ENCODE results near the gene SLCO2A1. TPM values are rescaled to one million over a fixed set of nuclear protein-coding genes. Genes with fewer than 3 reads are reported as not detected.

The SLCO2A1 gene
- polyA plus RNA-seq, 4 donors: 3.9 to 19.7 (median 18.5) TPM

GRCh38 chr3:133935843-133936769 is 93.6 kb downstream of the SLCO2A1 start:
- no peak for DNase-seq (ENCODE audit: low read depth in 4 of 4, low spot score in 3 of 4)

- no peak for DNase-seq (ENCODE audit: low read depth in 4 of 4, low spot score in 3 of 4)
These were observed 94.5 kb downstream of the SLCO2A1 start for GRCh38 chr3:133934996-133935842.

- no peak for DNase-seq (ENCODE audit: low read depth in 4 of 4, low spot score in 3 of 4)
These were observed 95.4 kb downstream of the SLCO2A1 start for GRCh38 chr3:133934073-133934970.

- no peak for DNase-seq (ENCODE audit: low read depth in 4 of 4, low spot score in 3 of 4)
These were observed 96.4 kb downstream of the SLCO2A1 start for GRCh38 chr3:133933097-133934024.

- no peak for DNase-seq (ENCODE audit: low read depth in 4 of 4, low spot score in 3 of 4)
These were observed 97.7 kb downstream of the SLCO2A1 start for GRCh38 chr3:133932009-133932408.

GRCh38 chr3:133931084-133931483 is 98.6 kb downstream of the SLCO2A1 start:
- DNase-seq (ENCODE audit: low read depth in 4 of 4, low spot score in 3 of 4): no peak

- peak in 1 of 4 donors; percentile 56 for DNase-seq (ENCODE audit: low read depth in 4 of 4, low spot score in 3 of 4)
These were observed 99.3 kb downstream of the SLCO2A1 start for GRCh38 chr3:133930341-133930933.

- DNase-seq (ENCODE audit: low read depth in 4 of 4, low spot score in 3 of 4): no peak
These were observed 100.7 kb downstream of the SLCO2A1 start for GRCh38 chr3:133928903-133929607.

- DNase-seq (ENCODE audit: low read depth in 4 of 4, low spot score in 3 of 4): no peak
These were observed 101.4 kb downstream of the SLCO2A1 start for GRCh38 chr3:133928136-133928893.

GRCh38 chr3:133927540-133928066 is 102.1 kb downstream of the SLCO2A1 start:
- no peak for DNase-seq (ENCODE audit: low read depth in 4 of 4, low spot score in 3 of 4)

- no peak for DNase-seq (ENCODE audit: low read depth in 4 of 4, low spot score in 3 of 4)
These were observed 102.8 kb downstream of the SLCO2A1 start for GRCh38 chr3:133926736-133927539.

GRCh38 chr3:133925960-133926735 is 103.6 kb downstream of the SLCO2A1 start:
- no peak for DNase-seq (ENCODE audit: low read depth in 4 of 4, low spot score in 3 of 4)

- no peak for DNase-seq (ENCODE audit: low read depth in 4 of 4, low spot score in 3 of 4)
These were observed 105.7 kb downstream of the SLCO2A1 start for GRCh38 chr3:133924041-133924440.

- no peak for DNase-seq (ENCODE audit: low read depth in 4 of 4, low spot score in 3 of 4)
These were observed 108.1 kb downstream of the SLCO2A1 start for GRCh38 chr3:133921592-133921991.

- no peak for DNase-seq (ENCODE audit: low read depth in 4 of 4, low spot score in 3 of 4)
These were observed 112.6 kb downstream of the SLCO2A1 start for GRCh38 chr3:133917144-133917543.

Data from left renal pelvis (tissue), 4 donors.